Fibroblast of lung (primary cell): ENCODE data around the gene AGK.

ENCODE experiments used
- EZH2 ChIP-seq: IDR thresholded peaks from 2 replicates; pipeline ENCODE4 v1.5.1; 2012; ENCODE audit warnings: low read length, control low read depth, mild to moderate bottlenecking; ENCODE audit errors: missing control alignments
- TF ChIP-seq, protein P1 (sequence below), 2 donors: IDR thresholded peaks in 1 of 2; conservative IDR thresholded peaks in 1 of 2; 1 replicate in 1 of 2; 2 replicates in 1 of 2; pipeline ENCODE4 v1.5.1; 2011 to 2012; ENCODE audit warnings: low read length in 2 of 2, control low read depth in 1 of 2, inconsistent platforms in 1 of 2, low read depth in 1 of 2, mild to moderate bottlenecking in 1 of 2

DNA sequence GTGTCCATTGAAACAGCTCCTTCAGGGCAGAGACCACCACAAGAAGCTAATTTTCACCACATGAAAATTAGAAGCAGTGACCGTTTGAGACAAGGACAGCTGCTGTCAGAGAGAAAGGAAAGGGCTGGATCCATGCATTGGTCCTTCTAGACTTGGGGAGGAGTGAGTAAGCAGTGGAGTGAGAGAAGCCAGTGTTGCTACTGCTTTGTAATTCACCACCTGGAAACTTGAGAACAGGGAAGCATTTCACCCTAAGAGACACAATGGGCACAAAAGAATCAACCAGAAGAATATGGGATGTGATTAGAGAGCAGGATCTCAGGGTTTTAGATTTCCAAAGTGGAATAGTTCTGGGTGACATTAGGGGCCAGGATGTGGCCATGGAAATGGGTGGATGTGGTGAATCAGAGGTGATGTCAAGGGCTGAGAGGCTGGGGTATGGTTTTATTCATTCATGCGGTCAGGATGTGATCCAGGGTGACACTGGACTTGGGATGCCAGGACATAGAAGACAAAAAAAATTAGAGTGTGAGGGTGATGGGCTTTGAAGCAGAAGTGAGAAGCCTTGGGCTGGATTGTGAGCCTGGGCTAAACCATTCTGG is 89.1 kb downstream of the AGK start:
- TF ChIP-seq, protein P1, sequence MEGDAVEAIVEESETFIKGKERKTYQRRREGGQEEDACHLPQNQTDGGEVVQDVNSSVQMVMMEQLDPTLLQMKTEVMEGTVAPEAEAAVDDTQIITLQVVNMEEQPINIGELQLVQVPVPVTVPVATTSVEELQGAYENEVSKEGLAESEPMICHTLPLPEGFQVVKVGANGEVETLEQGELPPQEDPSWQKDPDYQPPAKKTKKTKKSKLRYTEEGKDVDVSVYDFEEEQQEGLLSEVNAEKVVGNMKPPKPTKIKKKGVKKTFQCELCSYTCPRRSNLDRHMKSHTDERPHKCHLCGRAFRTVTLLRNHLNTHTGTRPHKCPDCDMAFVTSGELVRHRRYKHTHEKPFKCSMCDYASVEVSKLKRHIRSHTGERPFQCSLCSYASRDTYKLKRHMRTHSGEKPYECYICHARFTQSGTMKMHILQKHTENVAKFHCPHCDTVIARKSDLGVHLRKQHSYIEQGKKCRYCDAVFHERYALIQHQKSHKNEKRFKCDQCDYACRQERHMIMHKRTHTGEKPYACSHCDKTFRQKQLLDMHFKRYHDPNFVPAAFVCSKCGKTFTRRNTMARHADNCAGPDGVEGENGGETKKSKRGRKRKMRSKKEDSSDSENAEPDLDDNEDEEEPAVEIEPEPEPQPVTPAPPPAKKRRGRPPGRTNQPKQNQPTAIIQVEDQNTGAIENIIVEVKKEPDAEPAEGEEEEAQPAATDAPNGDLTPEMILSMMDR (conservative IDR thresholded peaks at IDR 0.05 in 1 of 2, IDR thresholded peaks at IDR 0.05 in 1 of 2; ENCODE audit: low read depth in 1 of 2, low read length in 2 of 2), result no peak
- no peak for TF ChIP-seq EZH2
